RPMI8226 (cell line): Measurements from ENCODE around the gene GP1BB.
A peak's percentile ranks its signal among the peaks of the same experiment; 100 is the strongest.
"Not testable (repeated sequence)": the region's sequence is repeated elsewhere in the genome, so short reads cannot be mapped to it uniquely, and the experiment has no call there.

Experiments used
- DNase-seq: peaks from one replicate; pipeline ENCODE4 v3.0.0-alpha.2; 2015

The GP1BB gene

GRCh38 chr22:19723232-19723982 lies at the start of gene GP1BB:
Gene GP1BB (plus strand): TSS chr22:19723539. CDS start chr22:19723570, 31 bp downstream.
- DNase-seq: peak; percentile 35

GRCh38 chr22:19673660-19674059 lies 49.7 kb upstream of the GP1BB start:
- DNase-seq: no peak

- no peak for DNase-seq
Measured at GRCh38 chr22:19674129-19674928, 49.0 kb upstream of the GP1BB start.

DNA sequence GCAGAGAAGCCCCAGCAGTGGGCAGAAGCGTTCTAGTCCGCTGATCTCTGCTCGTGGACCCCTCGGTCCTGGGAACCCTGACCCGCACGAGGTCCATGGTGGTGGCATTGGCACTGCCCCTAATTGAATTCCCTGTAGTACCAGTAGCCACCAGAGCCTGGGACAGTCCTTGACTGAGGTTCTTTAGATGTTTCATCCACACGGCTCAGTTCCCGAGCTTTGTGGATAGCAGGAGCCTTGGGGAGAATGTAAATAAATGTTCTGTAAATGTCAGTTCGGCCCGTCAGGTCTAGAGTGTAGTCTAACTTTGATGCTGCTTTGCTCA lies 48.4 kb upstream of the GP1BB start:
- no peak for DNase-seq

DNA sequence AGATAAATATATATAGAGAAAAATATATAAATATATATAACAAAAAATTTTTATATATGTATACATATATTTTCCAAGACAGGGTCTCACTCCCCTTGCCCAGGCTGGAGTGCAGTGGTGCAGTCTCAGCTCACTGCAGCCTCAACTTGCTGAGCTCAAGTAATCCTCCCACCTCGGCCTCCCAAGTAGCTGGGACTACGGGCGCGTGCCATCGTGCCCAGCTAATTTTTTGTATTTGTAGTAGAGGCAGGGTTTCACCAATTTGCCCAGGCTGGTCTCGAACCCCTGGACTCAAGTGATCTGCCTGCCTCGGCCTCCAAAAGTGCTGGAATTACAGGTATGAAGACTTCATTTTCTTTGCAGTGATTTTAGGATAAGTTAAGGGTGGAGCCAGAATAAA lies 47.9 kb upstream of the GP1BB start:
- no peak for DNase-seq

DNA sequence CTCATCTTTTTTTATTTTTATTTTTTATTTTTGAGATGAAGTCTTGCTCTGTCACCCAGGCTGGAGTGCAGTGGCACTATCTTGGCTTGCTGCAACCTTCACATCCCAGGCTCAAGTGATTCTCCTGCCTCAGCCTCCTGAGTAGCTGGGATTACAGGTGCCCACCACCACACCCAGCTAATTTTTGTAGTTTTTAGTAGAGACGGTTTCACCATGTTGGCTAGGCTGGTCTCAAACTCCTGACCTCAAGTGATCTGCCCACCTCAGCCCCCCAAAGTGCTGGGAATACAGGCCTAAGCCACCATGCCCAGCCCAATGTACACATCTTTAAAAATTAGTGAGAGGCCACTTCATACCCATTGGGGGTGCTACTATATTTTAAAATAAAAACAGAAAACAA lies 46.9 kb upstream of the GP1BB start:
- DNase-seq: not testable (repeated sequence)

GRCh38 chr22:19678949-19679521 lies 44.3 kb upstream of the GP1BB start:
- DNase-seq: no peak

DNA sequence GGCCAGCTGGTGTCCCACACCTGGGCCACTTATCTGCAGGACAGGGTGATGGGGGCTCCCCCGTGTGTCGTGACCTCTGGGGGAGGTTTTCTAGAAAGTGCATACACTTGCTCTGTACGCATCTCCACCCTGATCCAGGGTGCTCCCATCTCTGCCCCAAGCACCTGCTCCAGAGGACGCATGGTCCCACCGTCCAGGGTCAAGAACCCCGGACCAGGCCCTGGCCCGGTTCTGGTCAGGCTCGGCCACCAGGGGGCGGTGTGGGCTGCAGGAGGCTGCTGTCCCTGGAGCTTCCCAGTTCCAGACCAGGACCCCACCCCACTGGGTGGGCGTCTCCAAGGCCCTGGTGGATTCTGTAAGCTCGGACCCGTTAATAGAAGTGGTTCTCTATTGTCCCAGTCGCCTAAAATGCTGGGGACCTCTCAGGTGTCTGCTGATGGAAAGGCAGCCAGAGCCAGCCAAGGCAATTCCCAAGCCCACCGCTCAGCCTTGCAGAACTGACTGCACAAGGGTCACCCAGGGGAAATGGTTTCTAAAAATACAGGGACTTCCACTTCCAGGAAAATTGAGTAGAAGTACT lies 43.7 kb upstream of the GP1BB start:
- DNase-seq: no peak

DNA sequence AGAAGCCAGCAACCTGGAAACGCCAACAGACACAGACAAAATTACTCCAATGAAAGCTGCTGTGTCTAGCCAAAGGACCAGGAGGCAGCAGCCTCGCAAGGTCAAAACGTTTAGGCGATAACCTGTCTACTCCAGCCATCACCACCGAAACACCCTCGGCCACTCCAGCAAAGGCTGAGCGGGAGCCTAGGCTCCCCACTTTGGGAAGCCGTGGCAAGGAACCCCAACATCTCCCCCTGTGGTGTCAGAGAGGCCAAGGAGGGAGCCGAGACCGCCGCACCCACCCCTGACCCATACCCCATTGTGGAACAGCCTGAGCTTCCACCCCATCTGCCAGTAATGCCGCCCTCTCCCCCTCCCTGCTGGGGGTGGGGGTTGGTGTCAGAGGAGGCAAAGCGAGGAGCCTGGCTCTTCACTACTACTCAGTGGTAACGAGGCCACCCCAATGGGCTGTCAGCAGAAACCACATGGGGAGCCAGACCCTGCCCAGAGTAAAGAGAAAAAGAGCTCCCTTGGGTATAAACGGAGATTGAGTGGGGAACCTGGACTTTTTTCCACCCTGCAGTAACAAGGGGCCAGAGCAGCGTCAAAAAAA lies 43.0 kb upstream of the GP1BB start:
- DNase-seq: no peak

- no peak for DNase-seq
Measured at GRCh38 chr22:19680911-19681862, 42.2 kb upstream of the GP1BB start.

- DNase-seq: no peak
Measured at GRCh38 chr22:19681863-19682245, 41.5 kb upstream of the GP1BB start.

DNA sequence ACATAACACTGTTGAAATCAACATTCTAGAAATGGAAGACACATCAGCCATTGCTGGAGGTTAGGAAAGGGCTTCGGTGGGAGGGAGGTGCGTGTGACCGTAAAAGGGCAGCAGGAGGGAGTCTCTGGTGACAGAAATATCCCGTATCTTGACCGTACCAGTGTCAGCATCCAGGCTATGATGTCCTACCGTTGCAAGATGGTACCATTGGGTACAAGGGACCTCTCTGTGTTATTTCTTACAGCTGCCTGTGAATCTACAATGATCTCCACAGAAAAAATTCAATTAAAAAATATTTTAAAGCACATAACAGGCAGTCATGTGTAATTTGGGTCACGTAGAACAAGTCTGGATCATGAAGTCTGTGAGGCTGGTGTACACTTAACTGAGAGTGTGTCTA lies 36.4 kb upstream of the GP1BB start:
- no peak for DNase-seq

DNA sequence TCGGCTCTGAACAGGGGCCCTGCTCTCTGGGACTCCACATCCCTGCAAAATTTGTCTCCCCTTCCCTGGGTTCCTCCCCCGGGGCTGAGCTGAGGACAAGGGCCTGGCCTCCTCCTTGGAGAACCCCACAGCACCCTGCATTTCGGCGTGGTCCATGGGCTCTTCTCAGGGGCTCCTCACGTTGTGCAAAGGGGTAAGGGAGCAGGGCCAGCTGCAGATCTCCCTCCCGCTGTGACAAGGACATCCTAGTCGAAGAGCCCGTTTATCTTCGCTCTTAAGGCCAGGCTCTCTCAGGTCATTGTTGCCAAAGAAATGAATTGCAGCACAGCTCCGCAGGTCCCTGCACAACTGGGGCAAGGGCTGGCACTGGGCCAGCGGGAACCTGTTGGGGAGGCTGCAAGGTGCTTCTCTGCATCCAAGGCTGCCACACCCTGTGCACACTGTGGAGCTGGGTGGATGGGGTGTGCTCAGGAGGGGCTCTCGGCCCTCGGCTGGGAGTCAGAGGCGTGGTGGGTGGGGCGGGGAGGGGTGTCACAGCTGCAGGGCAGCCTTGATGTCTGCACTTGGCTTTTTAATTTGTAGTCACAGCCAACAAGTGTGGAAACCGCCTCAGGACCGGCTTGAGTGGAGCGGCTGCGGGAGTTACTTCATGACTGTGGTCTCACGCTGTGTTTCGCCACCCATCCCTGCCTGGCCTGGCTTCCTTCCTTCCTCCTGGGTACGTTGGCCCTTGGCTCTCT lies 35.6 kb upstream of the GP1BB start:
- no peak for DNase-seq

DNA sequence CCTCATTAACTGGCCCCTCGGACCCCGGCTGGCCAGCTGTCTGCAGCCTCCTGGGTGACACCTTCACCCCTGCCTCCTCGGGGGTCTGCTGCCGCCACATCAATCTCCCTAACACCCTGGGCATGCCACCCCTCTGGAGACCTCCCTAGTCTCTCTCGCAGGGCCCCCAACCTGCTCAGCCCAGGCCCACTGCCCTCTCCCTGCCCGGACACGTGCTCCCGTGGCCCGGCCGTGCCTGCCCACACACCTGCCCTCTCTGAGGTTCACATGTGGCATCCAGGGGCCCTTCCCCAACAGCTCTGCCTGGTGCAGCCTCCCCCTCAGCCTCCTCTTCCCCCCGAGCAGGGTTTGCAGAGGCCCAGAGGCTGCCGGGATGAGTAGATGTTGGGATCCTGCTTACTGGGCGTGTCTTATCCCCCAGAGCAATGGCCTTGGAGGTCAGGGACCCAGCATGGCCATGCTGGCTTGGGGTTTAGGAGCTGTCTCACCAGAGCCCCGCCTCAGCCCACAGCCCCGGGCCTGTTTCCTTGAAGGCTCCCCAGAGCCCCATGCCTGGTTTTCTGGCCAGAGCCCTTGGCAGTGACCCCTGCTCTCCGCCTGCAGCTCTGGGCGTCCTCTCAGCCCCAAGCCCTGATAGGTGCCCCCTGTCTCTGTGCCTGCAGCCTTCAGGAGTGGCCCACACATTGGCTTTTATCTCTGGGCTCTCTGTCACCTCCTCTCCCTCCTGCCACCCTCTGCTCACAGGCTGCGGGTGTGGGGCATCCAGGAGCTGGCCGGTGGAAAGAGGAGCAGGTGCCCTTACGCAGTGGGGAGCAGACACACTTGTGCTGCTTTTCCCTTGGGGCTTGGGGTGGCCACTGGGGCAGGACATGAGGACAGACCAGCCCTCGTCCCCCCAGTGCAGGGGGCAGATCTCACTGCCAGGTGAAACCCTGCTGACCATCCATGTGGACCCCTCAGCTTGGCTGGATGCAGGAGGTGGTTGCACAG lies 34.7 kb upstream of the GP1BB start:
- DNase-seq: no peak

GRCh38 chr22:19689408-19689807 lies 33.9 kb upstream of the GP1BB start:
- no peak for DNase-seq

GRCh38 chr22:19691007-19691720 lies 32.2 kb upstream of the GP1BB start:
- DNase-seq: no peak

GRCh38 chr22:19691721-19692341 lies 31.5 kb upstream of the GP1BB start:
- no peak for DNase-seq

DNA sequence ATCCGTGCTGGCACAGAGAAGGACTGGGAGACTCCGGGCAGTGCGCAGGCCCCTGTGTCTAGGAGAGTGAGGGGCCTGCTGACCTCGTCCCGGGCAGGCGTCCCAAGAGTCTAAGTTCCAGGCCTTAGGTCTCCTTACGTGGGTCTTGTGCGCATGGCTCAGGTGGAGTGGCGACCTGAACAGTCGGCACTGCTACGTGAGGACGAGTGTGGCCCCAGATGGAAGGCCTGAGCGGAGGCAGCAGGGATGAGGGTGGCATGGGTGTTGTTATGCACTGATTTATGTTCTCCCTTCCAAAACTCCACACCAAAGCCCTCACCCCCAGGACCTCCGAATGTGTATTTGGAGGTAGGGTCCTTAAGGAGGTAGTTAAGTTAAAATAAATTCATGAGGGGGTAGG lies 29.8 kb upstream of the GP1BB start:
- DNase-seq: no peak
